GM12878 (cell line): ENCODE data around the gene CCDC57. TPM values are rescaled to one million over a fixed set of nuclear protein-coding genes. Genes with fewer than 3 reads are reported as not detected.

Source experiments
- CEBPB ChIP-seq, 2 experiments: fragments of 150-350 bp in 1 of 2; IDR thresholded peaks; 2 replicates each; pipeline ENCODE4 v1.6.1; 2012 to 2014; ENCODE audit warnings: low read depth in 2 of 2, low read length in 2 of 2, borderline replicate concordance in 1 of 2, inconsistent platforms in 1 of 2
- CEBPZ ChIP-seq: fragments of 150-350 bp; IDR thresholded peaks from 2 replicates; pipeline ENCODE4 v1.6.1; 2016; ENCODE audit warnings: low read depth, low read length
- CUX1 ChIP-seq: IDR thresholded peaks from 2 replicates; pipeline ENCODE4 v1.6.1; 2012; ENCODE audit warnings: improper control_type of control experiment, low read depth, low read length; ENCODE audit not compliant: insufficient replicate concordance
- DPF2 ChIP-seq: fragments of 450-650 bp; IDR thresholded peaks from 2 replicates; pipeline ENCODE4 v1.6.1; 2017; ENCODE audit warnings: mild to moderate bottlenecking
- RAD21 ChIP-seq: IDR thresholded peaks from 2 replicates; pipeline ENCODE4 v1.6.1; 2011; ENCODE audit warnings: mild to moderate bottlenecking, low read depth, low read length, moderate library complexity; ENCODE audit not compliant: insufficient read depth
- SIN3A ChIP-seq: IDR thresholded peaks from 2 replicates; pipeline ENCODE4 v1.6.1; 2012; ENCODE audit warnings: low read depth, low read length, improper control_type of control experiment
- ZNF384 ChIP-seq: IDR thresholded peaks from 2 replicates; pipeline ENCODE4 v1.6.1; 2012; ENCODE audit warnings: low read depth, mild to moderate bottlenecking, low read length, improper control_type of control experiment, borderline replicate concordance
- polyA plus RNA-seq, 11 experiments: library from polyadenylated mRNA; depleted of rRNA in 4 of 11; unstranded in 6 of 11; stranded (reverse) in 5 of 11; fragments of >200 nt; fragmentation: Nextera tagmentation in 4 of 11; fragmentation: Illumina TruSeq in 1 of 11; extraction: Ambion mirVana in 4 of 11; extraction: Trizol in 1 of 11; gene quantifications; 1 replicate in 1 of 11; 2 replicates in 10 of 11; pipeline versions ENCODE4 v1.2.1 to v1.2.3, GENCODE V29; 2011 to 2016; ENCODE audit warnings: inconsistent platforms in 2 of 11, missing spikeins in 2 of 11, low read depth in 1 of 11
- total RNA-seq, 4 experiments: library from RNA; depleted of rRNA in 3 of 4; stranded (reverse); fragments of >200 nt in 3 of 4; fragmentation: Illumina TruSeq in 1 of 4; extraction: Trizol in 1 of 4; gene quantifications; 2 replicates each; pipeline versions ENCODE4 v1.2.1 to v1.2.3, GENCODE V29; 2013 to 2021

The CCDC57 gene
- total and polyA plus RNA-seq, 10 of the 15 experiments (the other 5 are each of a cell fraction or from before 2014, with no cell fraction given) = 5.4 to 123 (median 45.8) TPM

- TF ChIP-seq CEBPZ (no peak), SIN3A (no peak), RAD21 (no peak), CUX1 (no peak), ZNF384 (no peak), CEBPB (IDR thresholded peaks at IDR 0.05; ENCODE audit: borderline replicate concordance in 1 of 2, low read depth in 2 of 2, low read length in 2 of 2) (no peak), DPF2 (no peak)
These were observed 7.6 kb downstream of the CCDC57 start (continued) for GRCh38 chr17:82204831-82205719.
